HG02943 (cell line): ENCODE data around the gene ESYT1.
"Not testable (repeated sequence)": the region's sequence is repeated elsewhere in the genome, so short reads cannot be mapped to it uniquely, and the experiment has no call there.

Experiments used
- ATAC-seq: cut with Tn5 transposase; IDR thresholded peaks from one replicate; pipeline ENCODE4 v1.9.1; 2021; ENCODE audit warnings: mild to moderate bottlenecking, low read depth, moderate library complexity; ENCODE audit not compliant: unreplicated experiment

The ESYT1 gene

DNA sequence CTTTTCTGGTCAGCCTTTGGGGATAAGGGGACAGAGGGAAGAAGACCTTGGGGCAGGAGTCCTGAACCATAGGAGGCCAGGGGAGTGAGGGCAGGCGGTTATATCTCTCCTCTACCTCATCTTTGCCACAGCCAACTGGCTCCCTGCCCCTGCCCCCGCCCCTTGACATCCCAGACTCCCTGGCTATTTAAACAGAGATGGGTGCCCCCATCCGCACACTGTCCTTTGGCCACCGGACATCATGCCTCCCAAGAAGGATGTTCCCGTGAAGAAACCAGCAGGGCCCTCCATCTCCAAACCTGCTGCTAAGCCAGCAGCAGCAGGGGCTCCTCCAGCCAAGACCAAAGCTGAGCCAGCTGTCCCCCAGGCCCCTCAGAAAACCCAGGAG is 25.6 kb downstream of the ESYT1 start:
- ATAC-seq = no peak

GRCh38 chr12:56154246-56154771 is 26.2 kb downstream of the ESYT1 start:
- no peak for ATAC-seq

DNA sequence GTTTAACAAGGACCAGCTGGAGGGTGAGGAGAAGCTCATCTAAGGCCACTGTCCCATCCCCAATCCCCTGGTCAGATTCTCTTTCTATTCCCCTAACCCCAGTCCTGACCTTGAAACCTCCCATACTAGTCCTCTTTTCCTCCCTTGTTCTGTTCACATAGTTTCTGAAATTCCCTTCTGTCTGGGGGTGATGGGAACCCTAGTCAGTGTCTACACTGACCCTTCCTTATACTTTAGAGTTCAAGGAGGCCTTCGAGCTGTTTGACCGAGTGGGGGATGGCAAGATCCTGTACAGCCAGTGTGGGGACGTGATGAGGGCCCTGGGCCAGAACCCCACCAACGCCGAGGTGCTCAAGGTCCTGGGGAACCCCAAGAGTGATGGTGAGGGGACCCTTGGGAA is 26.8 kb downstream of the ESYT1 start:
- ATAC-seq = no peak

GRCh38 chr12:56155256-56155845 is 27.3 kb downstream of the ESYT1 start:
- no peak for ATAC-seq

- not testable (repeated sequence) for ATAC-seq
These were observed 28.6 kb downstream of the ESYT1 start for GRCh38 chr12:56156464-56157200.

DNA sequence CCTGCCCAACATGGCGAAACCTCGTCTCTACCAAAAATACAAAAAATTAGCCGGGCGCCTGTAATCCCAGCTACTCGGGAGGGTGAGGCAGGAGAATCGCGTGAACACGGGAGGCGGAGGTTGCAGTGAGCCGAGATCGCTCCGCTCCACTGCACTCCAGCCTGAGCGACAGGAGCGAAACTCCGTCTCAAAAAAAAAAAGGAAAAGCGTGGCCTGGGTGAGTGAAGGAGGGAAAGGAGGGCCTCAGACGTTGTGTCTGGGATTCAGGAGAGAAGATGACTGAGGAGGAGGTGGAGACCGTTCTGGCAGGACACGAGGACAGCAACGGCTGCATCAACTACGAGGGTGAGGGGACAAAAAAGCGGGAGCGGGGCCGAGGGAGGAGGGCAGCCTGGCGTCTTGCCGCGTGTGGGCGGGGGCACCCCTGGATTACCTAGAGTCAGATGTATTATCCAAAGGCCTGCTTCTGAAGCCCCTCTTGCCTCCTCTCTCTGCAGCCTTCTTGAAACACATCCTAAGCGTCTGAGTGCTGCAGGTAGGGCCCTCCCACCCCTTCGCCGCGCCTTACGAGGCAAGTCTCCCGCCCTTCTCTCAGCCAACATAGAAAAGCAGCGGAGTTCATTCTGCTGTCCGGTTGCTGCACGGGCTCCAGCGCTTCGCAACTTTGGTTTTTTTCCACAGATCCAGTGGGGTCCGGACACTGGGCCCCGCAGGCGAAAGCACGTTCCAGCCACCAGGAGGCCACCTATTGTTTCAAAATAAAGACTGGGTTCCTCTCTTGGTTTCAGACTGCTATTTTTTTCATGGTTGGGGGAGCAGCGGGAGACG is 29.3 kb downstream of the ESYT1 start:
- ATAC-seq = peak; percentile 28

DNA sequence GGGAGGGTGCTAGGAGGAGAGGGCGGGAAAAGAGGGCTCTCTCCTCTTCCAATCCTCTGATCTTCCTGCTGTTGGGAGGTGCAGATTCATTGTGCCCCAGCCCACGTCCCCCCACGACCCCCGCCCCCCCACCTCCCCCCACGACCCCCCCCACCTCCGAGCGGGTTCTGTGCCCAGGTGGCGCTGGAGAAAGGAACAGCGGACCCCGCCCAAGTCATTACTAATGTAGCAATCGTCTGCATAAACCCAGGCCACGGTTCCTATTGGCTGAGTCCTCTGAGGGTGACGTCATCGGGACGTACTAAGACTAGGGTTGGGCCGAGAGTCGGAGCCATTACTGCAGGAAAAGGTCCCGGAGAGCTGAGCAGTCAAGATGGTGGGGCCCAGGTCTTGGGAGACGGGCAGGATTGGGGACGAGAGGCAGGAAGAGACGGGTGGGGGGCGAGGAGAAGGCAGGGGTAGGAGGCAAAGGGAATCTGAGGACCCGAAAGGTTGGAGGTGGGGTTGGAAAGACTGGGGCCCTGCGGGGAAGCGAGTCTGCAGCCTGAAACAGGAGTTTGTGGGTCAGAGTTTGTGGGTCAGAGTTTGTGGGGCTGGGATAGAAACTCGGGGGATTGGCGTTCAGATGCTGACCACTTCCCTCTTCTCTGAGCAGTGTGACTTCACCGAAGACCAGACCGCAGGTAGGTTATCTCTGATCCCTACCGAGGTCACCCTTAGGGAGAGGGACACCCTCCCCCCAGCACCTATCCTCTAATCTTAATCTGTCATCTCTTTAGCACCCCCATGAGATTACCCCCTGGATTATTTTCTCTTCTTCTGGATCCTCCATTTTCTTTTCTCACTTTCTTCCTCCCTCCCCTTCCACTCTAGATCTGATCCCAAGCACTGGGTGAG is 30.2 kb downstream of the ESYT1 start, which contains the start of gene MYL6:
Gene MYL6 (plus strand): TSS at position 331 of the 897 bp plus-strand sequence. CDS start 43 bp downstream, at position 374.
- peak; percentile 75 for ATAC-seq

DNA sequence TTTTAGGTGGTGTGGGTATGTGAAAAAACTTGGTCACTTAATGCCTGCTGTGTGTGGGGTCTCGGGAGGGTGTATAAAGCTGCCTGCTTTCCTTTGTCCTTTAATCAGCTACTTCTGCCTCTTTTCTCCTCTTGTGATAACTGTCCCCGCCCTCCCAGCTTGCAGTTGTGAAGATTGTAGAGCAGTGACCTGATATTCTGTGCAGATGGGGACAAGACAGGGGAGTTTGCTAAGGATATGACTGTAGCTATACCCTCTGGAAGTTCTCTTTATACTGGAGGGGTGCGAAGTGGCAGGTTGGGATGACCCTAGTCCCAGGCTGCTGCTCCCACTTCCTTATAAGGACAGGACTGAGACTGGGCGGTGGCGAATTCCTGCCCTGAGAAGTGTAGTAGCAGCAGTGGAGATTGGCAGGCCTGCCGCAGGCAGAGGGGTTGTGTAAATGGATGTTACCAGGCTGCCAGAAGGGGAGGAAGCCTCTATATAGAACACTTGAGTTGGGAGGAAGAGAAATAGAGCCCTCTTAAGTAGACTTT is 30.9 kb downstream of the ESYT1 start:
- ATAC-seq = no peak

GRCh38 chr12:56159482-56160192 is 31.6 kb downstream of the ESYT1 start:
- ATAC-seq = no peak

GRCh38 chr12:56160193-56160763 is 32.2 kb downstream of the ESYT1 start:
- ATAC-seq = no peak

- no peak for ATAC-seq
These were observed 33.0 kb downstream of the ESYT1 start for GRCh38 chr12:56160894-56161689.

- ATAC-seq = no peak
These were observed 33.8 kb downstream of the ESYT1 start for GRCh38 chr12:56161690-56162351.

GRCh38 chr12:56162468-56163290 is 34.6 kb downstream of the ESYT1 start:
- ATAC-seq = no peak

- ATAC-seq = no peak
These were observed 35.7 kb downstream of the ESYT1 start for GRCh38 chr12:56163533-56164344.

- no peak for ATAC-seq
These were observed 36.3 kb downstream of the ESYT1 start for GRCh38 chr12:56164345-56164729.

DNA sequence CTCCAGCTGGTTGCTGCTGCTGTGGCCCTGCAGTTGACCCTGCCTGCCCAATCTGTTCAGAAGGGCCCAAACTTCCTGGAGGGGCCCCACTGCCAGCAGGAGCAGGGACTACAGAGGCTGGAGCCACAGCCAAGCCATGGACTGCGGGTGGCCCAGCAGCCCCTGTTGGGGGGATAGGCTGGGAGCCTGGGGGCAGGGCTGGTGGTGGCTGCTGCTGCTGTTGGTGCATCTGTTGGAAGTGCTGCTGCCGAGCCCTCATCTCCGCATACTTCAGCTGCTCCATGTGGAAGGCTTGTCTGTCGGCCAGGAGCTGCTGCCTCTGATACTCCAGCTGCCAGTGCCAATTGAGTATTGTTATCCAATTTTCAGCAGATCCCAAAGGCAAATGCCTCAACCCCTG is 37.3 kb downstream of the ESYT1 start:
- no peak for ATAC-seq
